ENCODE results near the gene CASQ2. TPM values are rescaled to one million over a fixed set of nuclear protein-coding genes. Genes with fewer than 3 reads are reported as not detected.
A peak's percentile ranks its signal among the peaks of the same experiment; 100 is the strongest.

The CASQ2 gene
- total RNA-seq, 1 donor from 2014 or later = not detected

DNA sequence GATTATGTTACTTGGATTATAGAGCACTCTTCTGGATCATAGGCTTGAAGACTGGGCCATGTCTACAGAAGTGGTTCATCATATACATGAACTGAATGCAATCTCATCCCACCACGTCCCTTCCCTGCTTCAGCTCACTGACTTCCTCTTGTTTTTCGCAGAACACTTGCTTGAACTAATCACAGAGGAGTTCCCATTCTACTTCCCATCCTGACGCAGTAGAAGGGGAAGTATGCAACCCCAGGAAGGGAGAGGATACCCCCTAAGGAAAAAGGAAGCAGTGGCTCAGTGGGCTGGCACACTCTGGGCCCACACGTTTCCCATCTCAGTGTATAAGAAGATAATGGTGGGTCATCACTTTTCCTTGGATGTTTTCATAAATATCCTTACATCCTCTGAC lies 36.2 kb downstream of the CASQ2 start:
- Mint-ChIP-seq H3K4me1 (ENCODE audit: low read depth) (peaks cover 7% of the 10 kb centered on the region), H3K9me3 (ENCODE audit: low read depth) (no peaks in the 10 kb centered on the region), H3K4me3 (ENCODE audit: low read depth) (no peak overlapping the region), H3K27me3 (no peaks in the 10 kb centered on the region), H3K36me3 (ENCODE audit: insufficient read depth) (no peaks in the 10 kb centered on the region), H3K27ac (no peak overlapping the region)
- TF ChIP-seq, protein P1, sequence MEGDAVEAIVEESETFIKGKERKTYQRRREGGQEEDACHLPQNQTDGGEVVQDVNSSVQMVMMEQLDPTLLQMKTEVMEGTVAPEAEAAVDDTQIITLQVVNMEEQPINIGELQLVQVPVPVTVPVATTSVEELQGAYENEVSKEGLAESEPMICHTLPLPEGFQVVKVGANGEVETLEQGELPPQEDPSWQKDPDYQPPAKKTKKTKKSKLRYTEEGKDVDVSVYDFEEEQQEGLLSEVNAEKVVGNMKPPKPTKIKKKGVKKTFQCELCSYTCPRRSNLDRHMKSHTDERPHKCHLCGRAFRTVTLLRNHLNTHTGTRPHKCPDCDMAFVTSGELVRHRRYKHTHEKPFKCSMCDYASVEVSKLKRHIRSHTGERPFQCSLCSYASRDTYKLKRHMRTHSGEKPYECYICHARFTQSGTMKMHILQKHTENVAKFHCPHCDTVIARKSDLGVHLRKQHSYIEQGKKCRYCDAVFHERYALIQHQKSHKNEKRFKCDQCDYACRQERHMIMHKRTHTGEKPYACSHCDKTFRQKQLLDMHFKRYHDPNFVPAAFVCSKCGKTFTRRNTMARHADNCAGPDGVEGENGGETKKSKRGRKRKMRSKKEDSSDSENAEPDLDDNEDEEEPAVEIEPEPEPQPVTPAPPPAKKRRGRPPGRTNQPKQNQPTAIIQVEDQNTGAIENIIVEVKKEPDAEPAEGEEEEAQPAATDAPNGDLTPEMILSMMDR (IDR thresholded peaks at IDR 0.05; ENCODE audit: unreplicated experiment) = no peak
- DNase-seq (ENCODE audit: low spot score, unreplicated experiment) = no peak

DNA sequence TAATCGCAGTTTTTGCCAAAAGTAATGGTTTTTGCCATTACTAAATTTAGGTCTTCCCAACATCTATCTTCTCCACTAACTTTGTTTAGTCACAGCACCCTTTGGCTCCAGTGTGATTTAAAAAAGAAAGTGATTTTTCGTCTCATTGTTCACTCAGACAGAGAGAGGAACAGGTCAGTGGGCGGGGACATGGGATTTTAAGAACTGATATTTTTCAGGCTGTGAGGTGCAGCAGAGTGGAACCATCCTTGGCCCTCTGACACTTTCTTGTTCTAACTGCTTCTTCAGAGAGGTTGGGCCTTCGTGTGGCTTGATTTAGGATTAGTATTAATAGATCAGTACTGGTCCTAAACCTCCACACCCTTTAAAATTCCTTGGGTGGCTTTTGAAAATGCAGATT lies 38.8 kb downstream of the CASQ2 start:
- TF ChIP-seq, protein P1 (IDR thresholded peaks at IDR 0.05; ENCODE audit: unreplicated experiment) = no peak
- H3K27me3 Mint-ChIP-seq = no peaks in the 10 kb centered on the region
- H3K36me3 Mint-ChIP-seq (ENCODE audit: insufficient read depth) = no peaks in the 10 kb centered on the region
- DNase-seq (ENCODE audit: low spot score, unreplicated experiment) = no peak
- H3K9me3 Mint-ChIP-seq (ENCODE audit: low read depth) = no peaks in the 10 kb centered on the region
- peaks cover 13% of the 10 kb centered on the region for H3K4me1 Mint-ChIP-seq (ENCODE audit: low read depth)
- no peak overlapping the region for H3K4me3 Mint-ChIP-seq (ENCODE audit: low read depth)
- no peak overlapping the region for H3K27ac Mint-ChIP-seq

DNA sequence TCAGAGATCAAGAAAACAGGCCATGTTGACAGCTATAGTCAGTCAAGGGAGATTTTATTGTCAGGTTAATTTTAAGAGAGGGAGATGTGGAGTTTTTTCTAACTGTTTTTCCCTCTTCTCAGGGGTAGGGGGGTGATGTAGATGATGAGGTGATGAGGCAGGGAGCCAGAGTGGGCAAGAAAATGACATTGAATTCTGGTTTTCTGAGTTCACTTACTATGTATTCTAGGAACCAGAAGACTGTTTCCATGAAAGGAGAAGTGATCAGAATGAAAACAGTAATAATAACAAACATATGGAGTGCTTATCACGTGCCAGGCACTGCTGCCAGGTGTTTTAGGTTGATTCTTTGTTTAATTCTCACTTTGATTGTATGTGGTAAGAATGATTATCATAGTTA lies 40.2 kb downstream of the CASQ2 start:
- Mint-ChIP-seq H3K4me1 (ENCODE audit: low read depth) (peaks cover 17% of the 10 kb centered on the region), H3K36me3 (ENCODE audit: insufficient read depth) (no peaks in the 10 kb centered on the region), H3K27ac (peak overlapping the region; percentile 8), H3K27me3 (no peaks in the 10 kb centered on the region), H3K9me3 (ENCODE audit: low read depth) (no peaks in the 10 kb centered on the region), H3K4me3 (ENCODE audit: low read depth) (no peak overlapping the region)
- no peak for DNase-seq (ENCODE audit: low spot score, unreplicated experiment)
- TF ChIP-seq, protein P1 (IDR thresholded peaks at IDR 0.05; ENCODE audit: unreplicated experiment) = no peak

DNA sequence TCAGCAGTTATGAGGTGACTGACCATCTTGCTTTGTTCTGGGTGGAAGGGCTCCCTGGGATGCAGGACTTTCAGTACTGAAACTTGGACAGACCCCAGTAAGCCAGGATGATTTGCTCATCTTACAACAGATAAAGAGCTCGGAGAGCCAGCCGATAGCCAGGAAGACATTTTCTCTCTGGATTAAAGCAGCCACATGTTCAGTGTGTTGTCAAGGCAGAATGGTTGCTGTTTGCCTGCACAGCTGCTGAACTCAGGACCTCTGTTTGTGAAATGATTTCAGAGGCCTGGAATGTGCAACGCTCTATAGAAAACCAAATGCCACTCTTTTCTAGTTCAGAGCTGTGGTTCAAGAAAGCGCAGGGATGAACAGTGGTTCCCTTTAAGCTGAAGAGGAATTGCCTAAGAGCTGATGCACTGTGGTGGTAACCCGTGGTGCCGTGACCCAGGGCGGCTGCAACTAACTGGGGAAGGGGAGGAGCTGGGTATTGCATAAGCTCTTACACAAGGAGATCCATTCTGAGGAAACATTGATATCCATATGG lies 40.7 kb downstream of the CASQ2 start:
- TF ChIP-seq, protein P1 (IDR thresholded peaks at IDR 0.05; ENCODE audit: unreplicated experiment) = no peak
- DNase-seq (ENCODE audit: low spot score, unreplicated experiment) = no peak
- no peaks in the 10 kb centered on the region for H3K9me3 Mint-ChIP-seq (ENCODE audit: low read depth)
- no peaks in the 10 kb centered on the region for H3K36me3 Mint-ChIP-seq (ENCODE audit: insufficient read depth)
- H3K27ac Mint-ChIP-seq = peak overlapping the region; percentile 83
- no peak overlapping the region for H3K4me3 Mint-ChIP-seq (ENCODE audit: low read depth)
- peaks cover 17% of the 10 kb centered on the region for H3K4me1 Mint-ChIP-seq (ENCODE audit: low read depth)
- no peaks in the 10 kb centered on the region for H3K27me3 Mint-ChIP-seq

DNA sequence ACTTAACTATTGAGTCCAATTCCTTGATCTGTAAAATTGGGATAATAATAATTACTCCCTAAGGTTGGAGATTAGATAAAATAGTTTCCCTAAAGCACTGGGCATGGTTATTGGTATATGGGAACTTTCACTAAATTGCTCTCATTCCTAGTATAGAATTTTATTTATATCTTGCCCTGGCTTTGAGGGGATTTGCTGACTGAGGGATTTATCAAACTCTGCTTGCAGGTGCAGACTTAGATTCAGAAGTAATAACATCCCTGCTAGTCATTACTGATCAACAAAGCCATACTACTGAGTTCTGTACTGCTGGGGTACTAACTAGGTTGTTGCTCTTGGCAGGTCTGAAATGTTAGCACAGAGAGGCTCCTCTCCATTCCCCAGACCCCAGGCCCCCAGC lies 41.9 kb downstream of the CASQ2 start:
- DNase-seq (ENCODE audit: low spot score, unreplicated experiment) = no peak
- TF ChIP-seq, protein P1 (IDR thresholded peaks at IDR 0.05; ENCODE audit: unreplicated experiment) = no peak
- no peaks in the 10 kb centered on the region for H3K9me3 Mint-ChIP-seq (ENCODE audit: low read depth)
- H3K27me3 Mint-ChIP-seq = no peaks in the 10 kb centered on the region
- H3K36me3 Mint-ChIP-seq (ENCODE audit: insufficient read depth) = no peaks in the 10 kb centered on the region
- H3K27ac Mint-ChIP-seq = no peak overlapping the region
- H3K4me3 Mint-ChIP-seq (ENCODE audit: low read depth) = no peak overlapping the region
- H3K4me1 Mint-ChIP-seq (ENCODE audit: low read depth) = peaks cover 18% of the 10 kb centered on the region
